Activated CD4-positive, alpha-beta T cell treated with anti-CD3 and anti-CD28 coated beads for 24 hours (primary cell): ENCODE data around the gene GHR.
"Not testable (repeated sequence)": the region's sequence is repeated elsewhere in the genome, so short reads cannot be mapped to it uniquely, and the experiment has no call there.

Source experiments
- DNase-seq, 2 donors: peaks; one replicate each; pipeline ENCODE4 v3.0.0-alpha.2; 2020; ENCODE audit warnings: low read depth in 2 of 2

Gene GHR

GRCh38 chr5:42569953-42570548 is 146.8 kb downstream of the GHR start:
- no peak for DNase-seq

- no peak for DNase-seq
Observed at GRCh38 chr5:42570966-42571960, 148.0 kb downstream of the GHR start.

DNA sequence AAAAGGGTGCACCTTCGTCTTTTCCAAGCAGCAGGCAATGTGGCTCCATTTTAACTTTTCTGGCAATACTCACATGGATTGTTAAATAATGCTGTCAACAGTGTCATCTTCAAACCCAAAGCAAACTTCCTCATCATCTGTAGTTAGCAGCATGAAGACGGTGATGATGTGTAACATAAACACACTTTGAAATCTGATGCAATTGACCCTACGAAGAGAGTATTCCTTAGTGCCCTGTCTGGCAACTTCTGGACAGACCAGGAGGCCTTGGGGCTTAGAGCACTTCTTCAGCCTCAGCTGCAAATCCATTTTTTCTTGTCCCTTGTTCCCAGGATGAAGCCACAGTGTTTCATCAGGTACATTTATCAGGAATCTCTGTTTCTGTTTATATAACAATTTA is 149.1 kb downstream of the GHR start:
- DNase-seq = no peak

DNA sequence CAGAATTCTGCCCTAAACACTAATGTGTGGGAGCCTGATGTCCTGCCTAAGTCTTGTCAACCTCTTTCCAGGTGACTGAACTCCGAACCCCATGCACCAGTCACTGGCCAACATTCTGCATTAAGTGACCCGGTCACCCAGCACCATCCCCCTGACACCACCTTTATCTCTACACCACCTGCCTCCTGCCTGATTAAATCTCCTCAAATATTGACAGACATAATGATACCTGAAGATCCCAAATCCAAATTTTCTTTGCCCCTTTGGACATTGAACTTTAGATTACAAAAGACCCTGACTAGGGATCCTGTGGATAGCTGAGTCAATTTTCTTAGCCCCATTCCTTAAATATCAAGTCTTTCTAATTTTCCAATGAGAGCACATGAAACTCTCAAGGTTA is 150.1 kb downstream of the GHR start:
- DNase-seq = no peak

GRCh38 chr5:42575914-42576313 is 152.7 kb downstream of the GHR start:
- DNase-seq = not testable (repeated sequence)

DNA sequence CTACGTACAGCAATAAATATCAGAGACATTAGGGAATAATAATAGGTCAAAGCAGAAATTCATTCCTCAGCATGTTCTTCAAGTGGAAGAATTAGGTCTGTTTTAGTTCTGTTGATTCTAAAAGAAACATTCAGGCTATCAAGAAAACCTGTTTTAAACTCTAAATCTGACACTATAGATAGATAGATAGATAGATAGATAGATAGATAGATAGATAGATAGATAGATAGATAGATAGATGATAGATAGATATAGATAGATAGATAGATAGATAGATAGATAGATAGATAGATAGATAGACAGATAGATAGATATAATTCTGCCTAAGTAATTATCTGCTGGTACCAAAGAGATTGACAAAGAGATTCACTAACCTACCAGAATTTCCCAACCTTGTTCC is 155.7 kb downstream of the GHR start:
- DNase-seq = not testable (repeated sequence)

DNA sequence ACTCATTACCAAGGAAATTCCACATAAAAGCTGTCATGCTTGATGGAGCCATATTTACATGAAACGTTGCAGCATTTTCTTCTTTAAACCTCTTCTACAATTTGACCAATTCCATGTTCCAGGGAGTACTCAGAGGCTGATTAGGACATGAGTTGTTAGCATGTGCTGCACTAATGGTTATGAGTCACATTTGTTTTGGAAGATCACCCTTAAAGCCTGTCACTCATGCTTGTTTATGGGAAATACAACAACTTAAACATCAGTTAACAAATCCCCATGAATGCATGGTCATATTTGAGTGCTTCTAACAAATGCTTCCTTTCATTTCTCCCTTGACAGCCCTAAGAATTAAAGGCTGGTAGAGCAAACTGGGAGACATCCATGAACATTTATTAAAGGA is 156.1 kb downstream of the GHR start:
- no peak for DNase-seq

DNA sequence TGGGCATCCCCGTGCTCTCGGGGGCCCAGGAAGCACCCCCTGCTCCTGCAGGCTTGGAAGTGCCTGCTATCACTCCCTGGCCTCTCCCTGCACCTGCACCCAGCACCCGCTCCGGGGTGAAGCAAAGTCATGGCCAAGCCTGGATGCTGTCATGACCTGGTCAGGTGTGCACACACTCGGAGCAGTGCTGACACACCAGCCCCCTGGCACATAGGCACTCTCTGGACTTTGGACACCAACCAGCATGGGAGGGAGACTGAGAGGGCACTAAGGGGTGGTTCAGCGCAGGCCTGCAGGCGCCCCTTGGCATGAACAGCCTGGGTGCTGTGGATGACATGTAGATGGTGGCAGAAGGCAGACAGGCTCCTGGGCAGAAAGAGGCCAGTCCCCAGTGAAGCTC is 158.6 kb downstream of the GHR start:
- DNase-seq = no peak

GRCh38 chr5:42582723-42583122 is 159.5 kb downstream of the GHR start:
- no peak for DNase-seq

DNA sequence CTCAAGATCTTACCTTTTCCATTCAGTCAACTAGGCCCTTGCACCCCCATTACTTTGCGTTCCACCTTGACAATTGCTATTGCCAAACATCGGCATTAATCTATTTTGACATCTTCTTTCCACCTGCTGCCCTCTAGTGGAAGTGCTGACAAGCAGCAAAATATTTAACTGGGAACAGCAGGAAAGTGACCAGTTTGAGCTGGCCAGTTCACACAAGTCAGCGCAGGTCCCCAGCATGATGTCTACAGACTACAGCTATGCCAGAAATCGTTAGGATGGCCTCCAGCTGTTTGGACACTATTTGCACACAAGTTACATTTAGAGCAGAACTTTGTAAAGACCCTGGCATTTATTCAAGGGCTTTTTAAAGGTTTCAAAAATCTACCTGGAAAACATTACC is 160.1 kb downstream of the GHR start:
- DNase-seq = peak in 1 of 2 donors; percentile 22

- DNase-seq = no peak
Observed at GRCh38 chr5:42586625-42587024, 163.4 kb downstream of the GHR start.

- DNase-seq = no peak
Observed at GRCh38 chr5:42587096-42587723, 164.0 kb downstream of the GHR start.

DNA sequence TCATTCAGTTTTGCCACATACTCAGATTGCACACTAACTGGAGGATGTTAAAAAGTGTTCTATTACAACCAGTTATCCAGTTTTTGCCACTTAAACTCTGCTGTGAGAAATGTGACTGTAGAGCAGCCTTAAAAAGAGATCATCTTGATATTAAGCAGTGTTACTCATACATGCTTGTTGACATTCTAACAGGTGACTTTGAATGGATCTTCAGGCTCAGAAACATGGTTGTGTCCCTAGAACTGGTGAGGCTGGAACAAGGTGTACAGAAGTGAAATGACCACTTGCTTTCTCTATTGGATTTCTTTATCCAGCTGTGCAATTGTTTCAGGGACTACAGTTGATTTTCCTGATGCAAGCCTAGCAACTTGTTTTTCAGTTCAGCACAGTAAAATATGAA is 167.3 kb downstream of the GHR start:
- DNase-seq = no peak

GRCh38 chr5:42591015-42591414 is 167.8 kb downstream of the GHR start:
- DNase-seq = no peak

GRCh38 chr5:42592401-42593140 is 169.3 kb downstream of the GHR start:
- no peak for DNase-seq

DNA sequence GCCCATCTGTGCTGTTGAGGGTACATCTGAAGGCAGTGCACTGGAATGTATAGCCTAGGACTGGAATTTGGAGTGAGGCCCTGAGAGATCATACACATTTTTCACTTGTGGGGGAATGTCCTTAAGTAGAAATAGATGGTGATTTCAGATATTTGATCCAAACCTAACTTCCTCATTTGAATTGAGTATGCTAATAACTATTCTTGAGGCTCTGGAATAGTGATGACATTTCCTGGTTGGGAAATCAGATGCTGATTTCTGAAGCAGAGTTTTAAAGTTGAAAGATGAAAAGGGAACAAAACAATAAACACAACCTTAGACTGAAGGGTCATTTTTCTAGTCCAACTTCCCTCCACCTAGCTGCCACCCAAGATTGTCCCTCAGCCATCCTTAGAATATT is 170.4 kb downstream of the GHR start:
- DNase-seq = no peak

- DNase-seq = no peak
Observed at GRCh38 chr5:42595597-42595996, 172.4 kb downstream of the GHR start.

DNA sequence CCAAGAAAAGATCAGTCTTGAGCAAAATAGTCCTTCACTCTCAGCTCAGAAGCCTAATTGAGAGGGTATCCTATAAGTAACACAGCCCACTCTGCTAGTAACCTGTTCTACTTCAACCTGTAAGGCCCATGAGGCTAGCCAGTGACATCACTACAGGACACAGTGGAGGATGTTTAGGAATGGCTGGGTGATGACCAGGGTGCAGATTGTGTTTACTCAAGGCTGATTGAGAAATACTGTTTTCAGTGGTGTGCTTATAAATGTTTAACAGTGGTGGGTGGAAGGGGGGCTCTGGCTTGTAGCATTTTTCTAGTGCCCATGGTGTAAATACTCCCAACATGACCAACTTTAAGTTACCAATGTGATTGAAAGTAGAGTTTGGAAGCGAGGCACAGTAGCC is 173.6 kb downstream of the GHR start:
- no peak for DNase-seq

GRCh38 chr5:42597318-42597937 is 174.2 kb downstream of the GHR start:
- DNase-seq = no peak

DNA sequence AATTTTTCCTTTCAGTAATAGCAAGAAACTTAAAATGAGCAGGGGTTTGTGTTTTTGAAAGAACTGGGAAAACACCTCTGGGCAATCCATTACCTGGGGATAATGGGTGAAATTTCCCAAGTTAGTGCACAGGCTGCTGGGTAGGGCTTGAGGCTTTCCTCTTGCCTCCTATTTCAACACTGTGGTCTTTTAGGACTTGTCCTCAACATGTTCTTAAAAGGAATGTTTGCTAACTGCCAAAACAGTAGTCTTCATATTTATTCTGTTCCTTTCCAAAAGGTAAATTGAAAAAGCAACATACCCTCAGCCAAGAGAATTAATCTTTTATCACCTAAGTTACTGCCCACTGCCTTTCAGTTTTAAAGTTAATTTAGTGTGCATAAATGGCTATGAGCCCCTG is 175.1 kb downstream of the GHR start:
- no peak for DNase-seq

DNA sequence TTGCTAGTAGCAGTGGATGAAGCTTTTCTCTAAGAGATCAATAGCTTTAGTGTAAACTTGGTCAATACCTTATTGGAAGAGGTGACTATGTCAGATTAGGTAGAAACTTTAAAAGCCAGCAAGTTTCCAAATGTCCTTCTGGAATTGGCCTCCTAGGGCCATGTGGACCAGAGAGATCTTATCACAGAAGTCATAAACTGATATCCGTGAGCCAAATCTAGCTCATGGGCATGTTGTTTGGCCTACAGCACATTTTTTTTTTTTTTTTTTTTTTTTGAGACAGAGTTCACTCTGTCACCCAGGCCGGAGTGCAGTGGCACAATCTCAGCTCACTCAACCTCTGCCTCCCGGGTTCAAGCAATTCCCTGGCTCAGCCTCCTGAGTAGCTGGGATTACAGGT is 175.9 kb downstream of the GHR start:
- DNase-seq = no peak

DNA sequence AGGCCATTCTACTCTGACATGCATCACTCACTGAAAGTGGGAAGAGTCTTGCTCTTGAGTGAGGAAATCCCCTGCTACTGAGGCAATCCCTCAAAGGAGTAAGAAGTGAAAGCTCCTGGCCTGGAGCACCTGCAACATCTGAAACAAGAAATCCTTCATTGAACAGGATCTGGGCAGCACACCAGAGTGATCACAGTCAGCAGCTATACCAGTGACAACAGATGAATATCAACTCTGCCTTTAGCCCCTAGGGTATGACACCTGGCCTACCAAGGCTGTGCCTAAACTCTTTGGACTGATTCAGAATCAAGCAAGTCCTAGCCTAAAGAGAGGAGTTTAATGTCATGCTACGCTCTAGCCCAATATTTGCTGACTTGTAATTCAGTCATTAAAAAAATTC is 177.2 kb downstream of the GHR start:
- DNase-seq = no peak
